Gastroesophageal sphincter (tissue), 4 donors: ENCODE results near the gene INSR. TPM values are rescaled to one million over a fixed set of nuclear protein-coding genes. Genes with fewer than 3 reads are reported as not detected.

Experiments
- ATAC-seq: fragments of 150-250 bp; one replicate; pipeline ENCODE4 v1.9.1; 2016; ENCODE audit warnings: mild to moderate bottlenecking, moderate library complexity
- H3K27ac ChIP-seq, 4 donors: fragments of 200-600 bp; sonication (generic) in 3 of 4; 1 replicate in 3 of 4; 2 replicates in 1 of 4; pipeline ENCODE4 v1.5.1; 2016 to 2019
- H3K27me3 ChIP-seq: fragments of 200-600 bp; sonication (generic); one replicate; pipeline ENCODE4 v1.5.1; 2019
- H3K36me3 ChIP-seq, 2 donors: fragments of 200-600 bp; sonication (generic); one replicate each; pipeline ENCODE4 v1.5.1; 2019; ENCODE audit warnings: control low read depth in 1 of 2
- H3K4me1 ChIP-seq, 3 donors: fragments of 200-600 bp; sonication (generic); 1 replicate in 2 of 3; 2 replicates in 1 of 3; pipeline ENCODE4 v1.5.1; 2016 to 2019; ENCODE audit warnings: control low read depth in 2 of 3
- H3K4me3 ChIP-seq, 2 donors: fragments of 200-600 bp; sonication (generic); one replicate each; pipeline ENCODE4 v1.5.1; 2019; ENCODE audit warnings: mild to moderate bottlenecking in 1 of 2, moderate library complexity in 1 of 2
- H3K9me3 ChIP-seq, 3 donors: fragments of 200-600 bp; sonication (generic); one replicate each; pipeline ENCODE4 v1.5.1; 2017 to 2019; ENCODE audit warnings: control low read depth in 2 of 3
- CTCF ChIP-seq, 4 experiments: fragments of 200-600 bp in 2 of 4; fragments of 450-650 bp in 2 of 4; sonication (generic) in 1 of 4; IDR thresholded peaks; one replicate each; pipeline ENCODE4 v1.5.1; 2017 to 2019; ENCODE audit warnings: antibody characterized with exemption in 4 of 4, mild to moderate bottlenecking in 2 of 4, moderate library complexity in 2 of 4
- EP300 ChIP-seq: sonication (generic); formaldehyde crosslinking; IDR thresholded peaks from one replicate; pipeline ENCODE4 v1.6.1; 2017; ENCODE audit warnings: antibody characterized with exemption, mild to moderate bottlenecking
- POLR2A ChIP-seq, 2 donors: fragments of 450-650 bp; IDR thresholded peaks; one replicate each; pipeline ENCODE4 v1.6.1; 2017; ENCODE audit warnings: antibody characterized with exemption in 2 of 2, mild to moderate bottlenecking in 2 of 2, moderate library complexity in 1 of 2
- POLR2AphosphoS5 ChIP-seq: sonication (generic); formaldehyde crosslinking; IDR thresholded peaks from one replicate; pipeline ENCODE4 v1.6.1; 2017; ENCODE audit warnings: antibody characterized with exemption
- WGBS, 2 donors: methylation state at CpG; one replicate each; pipeline ENCODE4 v1.1.5; 2018; ENCODE audit warnings: low coverage in 1 of 2; 5-methylcytosine and 5-hydroxymethylcytosine counted together
- total RNA-seq, 4 donors: library from RNA; depleted of rRNA; stranded (reverse); fragments of >200 nt; gene quantifications; one replicate each; pipeline ENCODE4 v1.1.0, GENCODE V29; 2016

INSR gene
- total RNA-seq, 4 donors from 2014 or later: 67.6 to 95.6 (median 81.2) TPM

GRCh38 chr19:7247155-7247554 lies 47.1 kb downstream of the INSR start:
- TF ChIP-seq POLR2A (IDR thresholded peaks at IDR 0.05): no peak
- TF ChIP-seq EP300: no peak
- TF ChIP-seq POLR2AphosphoS5: no peak
- TF ChIP-seq CTCF (IDR thresholded peaks at IDR 0.05): no peak
- H3K9me3 ChIP-seq: peaks cover 0 to 8% (median 0%) of the 10 kb centered on the region in 3 donors
- 77 to 94% methylated on average over 3 of the region's 4 CpGs for WGBS, 2 donors
- ATAC-seq: no peak
- no peak overlapping the region for H3K4me3 ChIP-seq
- peaks cover 0 to 31% (median 0%) of the 10 kb centered on the region in 3 donors for H3K4me1 ChIP-seq
- no peaks in the 10 kb centered on the region for H3K27me3 ChIP-seq
- H3K27ac ChIP-seq: no peak overlapping the region
- no peaks in the 10 kb centered on the region for H3K36me3 ChIP-seq

GRCh38 chr19:7246601-7247000 lies 47.6 kb downstream of the INSR start:
- Histone ChIP-seq H3K4me1 (peaks cover 0 to 31% (median 0%) of the 10 kb centered on the region in 3 donors), H3K9me3 (peaks cover 0 to 8% (median 0%) of the 10 kb centered on the region in 3 donors), H3K36me3 (no peaks in the 10 kb centered on the region), H3K27ac (no peak overlapping the region), H3K4me3 (no peak overlapping the region), H3K27me3 (no peaks in the 10 kb centered on the region)
- 83 to 89% methylated on average over 2 of the region's 2 CpGs for WGBS, 2 donors
- no peak for ATAC-seq
- TF ChIP-seq POLR2AphosphoS5: no peak
- TF ChIP-seq POLR2A (IDR thresholded peaks at IDR 0.05): no peak
- TF ChIP-seq EP300: no peak
- TF ChIP-seq CTCF (IDR thresholded peaks at IDR 0.05): no peak

- peaks cover 0 to 8% (median 0%) of the 10 kb centered on the region in 3 donors for H3K9me3 ChIP-seq
- H3K4me3 ChIP-seq: no peak overlapping the region
- WGBS, 2 donors: 19 to 44% methylated on average over 5 to 8 of the region's 9 CpGs
- peak overlapping the region in 3 of 4 donors; percentile 57 to 67 (median 58) for H3K27ac ChIP-seq
- H3K4me1 ChIP-seq: peaks cover 0 to 25% (median 4%) of the 10 kb centered on the region in 3 donors
- H3K36me3 ChIP-seq: no peaks in the 10 kb centered on the region
- H3K27me3 ChIP-seq: no peaks in the 10 kb centered on the region
- TF ChIP-seq EP300: no peak
- peak in 1 of 4 experiments; percentile 10 for TF ChIP-seq CTCF (IDR thresholded peaks at IDR 0.05)
- ATAC-seq: peak; percentile 80
Observed at GRCh38 chr19:7242601-7243258, 51.5 kb downstream of the INSR start.

GRCh38 chr19:7238051-7238450 lies 56.2 kb downstream of the INSR start:
- 7 to 70% methylated on average over 2 of the region's 4 CpGs for WGBS, 2 donors
- peak overlapping the region in 1 of 4 donors; percentile 58 for H3K27ac ChIP-seq
- H3K27me3 ChIP-seq: no peaks in the 10 kb centered on the region
- no peak for ATAC-seq
- H3K36me3 ChIP-seq: no peaks in the 10 kb centered on the region
- no peak for TF ChIP-seq CTCF (IDR thresholded peaks at IDR 0.05)
- TF ChIP-seq EP300: no peak
- TF ChIP-seq POLR2A (IDR thresholded peaks at IDR 0.05): no peak
- no peak for TF ChIP-seq POLR2AphosphoS5
- no peak overlapping the region for H3K4me3 ChIP-seq
- peaks cover 0 to 14% (median 4%) of the 10 kb centered on the region in 3 donors for H3K4me1 ChIP-seq
- no peaks in the 10 kb centered on the region for H3K9me3 ChIP-seq

- no peak for TF ChIP-seq POLR2A (IDR thresholded peaks at IDR 0.05)
- no peak for TF ChIP-seq CTCF (IDR thresholded peaks at IDR 0.05)
- TF ChIP-seq EP300: no peak
- no peak for TF ChIP-seq POLR2AphosphoS5
- no peaks in the 10 kb centered on the region for H3K36me3 ChIP-seq
- no peak overlapping the region for H3K4me3 ChIP-seq
- H3K27me3 ChIP-seq: no peaks in the 10 kb centered on the region
- H3K27ac ChIP-seq: no peak overlapping the region
- no peaks in the 10 kb centered on the region for H3K9me3 ChIP-seq
- no peak for ATAC-seq
- peaks cover 0 to 11% (median 4%) of the 10 kb centered on the region in 3 donors for H3K4me1 ChIP-seq
- WGBS, 2 donors: 40 to 68% methylated on average over 2 to 5 of the region's 5 CpGs
Observed at GRCh38 chr19:7236153-7236552, 58.1 kb downstream of the INSR start.
